Measurements from ENCODE around the gene EIF4E2. TPM values are rescaled to one million over a fixed set of nuclear protein-coding genes. Genes with fewer than 3 reads are reported as not detected.

Gene EIF4E2
- total and polyA plus RNA-seq, 2 of the 13 experiments (the other 11 are each of a cell fraction or from before 2014, with no cell fraction given), result 25.0 to 101 TPM

DNA sequence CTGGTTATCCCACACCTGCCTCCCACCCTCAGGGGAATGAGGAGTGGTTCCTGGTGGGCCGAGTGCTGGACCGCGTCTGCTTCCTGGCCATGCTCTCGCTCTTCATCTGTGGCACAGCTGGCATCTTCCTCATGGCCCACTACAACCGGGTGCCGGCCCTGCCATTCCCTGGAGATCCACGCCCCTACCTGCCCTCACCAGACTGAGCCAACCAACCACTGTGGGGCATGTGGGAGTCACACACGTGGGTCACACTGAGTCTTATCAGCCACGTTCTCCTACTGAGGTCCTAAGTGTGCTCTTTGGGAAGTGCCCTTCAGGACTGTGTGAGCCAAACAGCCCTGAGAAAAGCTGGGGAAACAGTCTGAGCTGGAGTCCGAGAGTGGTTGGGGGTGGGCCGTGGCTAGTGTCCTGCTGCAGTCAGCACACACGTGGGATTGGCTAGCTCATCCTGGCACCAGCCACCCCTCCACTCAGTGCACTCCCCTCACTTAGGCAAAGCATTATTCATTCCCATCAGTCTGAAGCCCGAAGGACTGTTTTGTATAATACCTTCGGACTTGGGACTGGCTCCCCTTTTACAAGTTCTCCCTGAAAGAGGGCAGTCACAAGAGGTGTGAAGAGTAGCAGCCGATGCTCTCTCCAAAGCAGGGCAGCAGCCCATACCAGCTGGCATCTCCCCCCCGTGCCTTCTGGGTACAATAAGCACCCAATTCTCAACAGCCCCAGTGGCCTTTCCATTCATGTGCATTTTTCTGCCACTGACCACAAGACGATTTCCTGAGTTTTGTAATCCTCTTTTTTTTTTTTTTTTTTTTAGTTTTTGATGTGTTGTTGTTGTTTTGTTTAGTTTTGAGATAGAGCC, 4.7 kb upstream of the EIF4E2 start:
- FAIRE-seq, result no peak
- Histone ChIP-seq H4K20me1 (ENCODE audit: insufficient read depth, low read length) (no peaks in the 10 kb centered on the region; the same call in 1 of the 2 replicates), H3K79me2 (ENCODE audit: insufficient read depth, low read length) (peaks cover 18% of the 10 kb centered on the region), H3K4me3 (replicated peaks in 1 of 3; ENCODE audit: insufficient read depth in 1 of 3, low read depth in 2 of 3, low read length in 3 of 3) (no peak overlapping the region), H2AFZ (ENCODE audit: low read length) (no peak overlapping the region), H3K9ac (ENCODE audit: insufficient read depth, low read depth, low read length) (no peak overlapping the region), H3K27ac (ENCODE audit: extremely low read length, insufficient read depth, low read length) (no peak overlapping the region), H3K4me1 (ENCODE audit: insufficient read depth, low read length) (peaks cover 20% of the 10 kb centered on the region), H3K27me3 (ENCODE audit: control insufficient read depth in 1 of 2, insufficient read depth in 2 of 2, low read length in 2 of 2) (no peaks in the 10 kb centered on the region; a peak in 1 of 5 replicates), H3K9me3 (ENCODE audit: low read length) (peaks cover 9% of the 10 kb centered on the region; the same call in 1 of the 2 replicates), H3K36me3 (replicated peaks in 1 of 2; ENCODE audit: control insufficient read depth in 1 of 2, insufficient read depth in 2 of 2, low read length in 2 of 2) (peaks cover 4 to 8% of the 10 kb centered on the region in 2 experiments; a peak in 4 of 5 replicates), H3K4me2 (ENCODE audit: low read depth, low read length) (no peak overlapping the region)
- BruUV-seq (replicated peaks), result no TSS peak
- CTCF ChIA-PET (ENCODE audit: low intra/inter-chr PET ratio, low total read pairs), result no interaction called here
- POLR2A ChIA-PET, result no interaction called here
- no peak for DNase-seq (ENCODE audit: low spot score)
- in situ Hi-C loops (cut with HindIII; ENCODE audit: extremely low pct_ligation_motif_present, low pct_unique_long_range_greater_than_20kb), result no loop called here
- intact Hi-C loops (cut with micrococcal nuclease; ENCODE audit: unreplicated experiment), result no loop called here
- ATAC-seq, result no peak
- TF ChIP-seq AGO2 (optimal IDR thresholded peaks at IDR 0.05; ENCODE audit: low read depth, low read length) (peak; percentile 59), NR2C2 (CRISPR knock-in tag; IDR thresholded peaks at IDR 0.05; ENCODE audit: borderline replicate concordance) (no peak)
- WGBS (ENCODE audit: low lambda C conversion rate), result 95% methylated on average over 8 of the region's 17 CpGs

DNA sequence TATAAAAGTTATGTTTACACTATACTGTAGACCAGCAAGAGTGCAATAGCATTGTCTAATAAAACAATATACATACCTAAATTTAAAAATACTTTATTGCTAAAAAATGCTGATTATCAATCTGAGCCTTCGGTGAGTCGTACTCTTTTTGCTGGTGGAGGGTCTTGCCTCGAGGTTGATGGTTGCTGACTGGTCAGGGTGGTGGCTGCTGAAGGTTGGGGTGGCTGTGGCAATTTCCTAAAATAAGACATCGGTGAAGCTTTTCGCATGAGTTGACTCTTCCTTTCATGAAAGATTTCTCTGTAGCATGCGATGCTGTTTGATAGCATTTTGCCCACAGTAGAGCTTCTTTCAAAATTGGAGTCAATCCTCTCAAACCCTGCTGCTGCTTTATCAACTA, 2.5 kb upstream of the EIF4E2 start:
- H3K79me2 ChIP-seq (ENCODE audit: insufficient read depth, low read length), result peaks cover 40% of the 10 kb centered on the region
- peaks cover 9% of the 10 kb centered on the region; the same call in 1 of the 2 replicates for H3K9me3 ChIP-seq (ENCODE audit: low read length)
- ChIA-PET POLR2A (no interaction called here), CTCF (ENCODE audit: low intra/inter-chr PET ratio, low total read pairs) (no interaction called here)
- in situ Hi-C loops (cut with HindIII; ENCODE audit: extremely low pct_ligation_motif_present, low pct_unique_long_range_greater_than_20kb), result no loop called here
- DNase-seq (ENCODE audit: low spot score) (no peak), FAIRE-seq (no peak), ATAC-seq (no peak)
- 99% methylated on average over 6 of the region's 6 CpGs for WGBS (ENCODE audit: low lambda C conversion rate)
- H3K27ac ChIP-seq (ENCODE audit: extremely low read length, insufficient read depth, low read length), result no peak overlapping the region
- no peak overlapping the region for H3K4me2 ChIP-seq (ENCODE audit: low read depth, low read length)
- H3K4me3 ChIP-seq (replicated peaks in 1 of 3; ENCODE audit: insufficient read depth in 1 of 3, low read depth in 2 of 3, low read length in 3 of 3), result no peak overlapping the region
- BruUV-seq (replicated peaks), result no TSS peak
- no peaks in the 10 kb centered on the region; the same call in 1 of the 2 replicates for H4K20me1 ChIP-seq (ENCODE audit: insufficient read depth, low read length)
- no peak overlapping the region for H2AFZ ChIP-seq (ENCODE audit: low read length)
- H3K4me1 ChIP-seq (ENCODE audit: insufficient read depth, low read length), result peaks cover 38% of the 10 kb centered on the region
- TF ChIP-seq KDM1A (CRISPR knock-in tag; IDR thresholded peaks at IDR 0.05), result no peak
- peak; percentile 20; the same call in 1 of the 2 replicates for TF ChIP-seq RBFOX2 (IDR thresholded peaks at IDR 0.05; ENCODE audit: low read depth, low read length)
- no peak for TF ChIP-seq ZNF235 (CRISPR knock-in tag; IDR thresholded peaks at IDR 0.05; ENCODE audit: borderline replicate concordance)
- no peak for TF ChIP-seq XRCC5 (optimal IDR thresholded peaks at IDR 0.05; ENCODE audit: low read length)
- intact Hi-C loops (cut with micrococcal nuclease; ENCODE audit: unreplicated experiment), result no loop called here
- no peak overlapping the region for H3K9ac ChIP-seq (ENCODE audit: insufficient read depth, low read depth, low read length)
- H3K27me3 ChIP-seq (ENCODE audit: control insufficient read depth in 1 of 2, insufficient read depth in 2 of 2, low read length in 2 of 2), result no peaks in the 10 kb centered on the region; a peak in 1 of 5 replicates
- H3K36me3 ChIP-seq (replicated peaks in 1 of 2; ENCODE audit: control insufficient read depth in 1 of 2, insufficient read depth in 2 of 2, low read length in 2 of 2), result peaks cover 4 to 11% of the 10 kb centered on the region in 2 experiments; a peak in 4 of 5 replicates

All from HepG2 (cell line).